ENCODE measurements around the gene CAP2. TPM values are rescaled to one million over a fixed set of nuclear protein-coding genes. Genes with fewer than 3 reads are reported as not detected.

Gene CAP2, protein sequence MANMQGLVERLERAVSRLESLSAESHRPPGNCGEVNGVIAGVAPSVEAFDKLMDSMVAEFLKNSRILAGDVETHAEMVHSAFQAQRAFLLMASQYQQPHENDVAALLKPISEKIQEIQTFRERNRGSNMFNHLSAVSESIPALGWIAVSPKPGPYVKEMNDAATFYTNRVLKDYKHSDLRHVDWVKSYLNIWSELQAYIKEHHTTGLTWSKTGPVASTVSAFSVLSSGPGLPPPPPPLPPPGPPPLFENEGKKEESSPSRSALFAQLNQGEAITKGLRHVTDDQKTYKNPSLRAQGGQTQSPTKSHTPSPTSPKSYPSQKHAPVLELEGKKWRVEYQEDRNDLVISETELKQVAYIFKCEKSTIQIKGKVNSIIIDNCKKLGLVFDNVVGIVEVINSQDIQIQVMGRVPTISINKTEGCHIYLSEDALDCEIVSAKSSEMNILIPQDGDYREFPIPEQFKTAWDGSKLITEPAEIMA
- not detected in 2 replicates for total RNA-seq (2014; rRNA removed; shearing (Covaris generic); ENCODE audit: low replicate concordance)

DNA sequence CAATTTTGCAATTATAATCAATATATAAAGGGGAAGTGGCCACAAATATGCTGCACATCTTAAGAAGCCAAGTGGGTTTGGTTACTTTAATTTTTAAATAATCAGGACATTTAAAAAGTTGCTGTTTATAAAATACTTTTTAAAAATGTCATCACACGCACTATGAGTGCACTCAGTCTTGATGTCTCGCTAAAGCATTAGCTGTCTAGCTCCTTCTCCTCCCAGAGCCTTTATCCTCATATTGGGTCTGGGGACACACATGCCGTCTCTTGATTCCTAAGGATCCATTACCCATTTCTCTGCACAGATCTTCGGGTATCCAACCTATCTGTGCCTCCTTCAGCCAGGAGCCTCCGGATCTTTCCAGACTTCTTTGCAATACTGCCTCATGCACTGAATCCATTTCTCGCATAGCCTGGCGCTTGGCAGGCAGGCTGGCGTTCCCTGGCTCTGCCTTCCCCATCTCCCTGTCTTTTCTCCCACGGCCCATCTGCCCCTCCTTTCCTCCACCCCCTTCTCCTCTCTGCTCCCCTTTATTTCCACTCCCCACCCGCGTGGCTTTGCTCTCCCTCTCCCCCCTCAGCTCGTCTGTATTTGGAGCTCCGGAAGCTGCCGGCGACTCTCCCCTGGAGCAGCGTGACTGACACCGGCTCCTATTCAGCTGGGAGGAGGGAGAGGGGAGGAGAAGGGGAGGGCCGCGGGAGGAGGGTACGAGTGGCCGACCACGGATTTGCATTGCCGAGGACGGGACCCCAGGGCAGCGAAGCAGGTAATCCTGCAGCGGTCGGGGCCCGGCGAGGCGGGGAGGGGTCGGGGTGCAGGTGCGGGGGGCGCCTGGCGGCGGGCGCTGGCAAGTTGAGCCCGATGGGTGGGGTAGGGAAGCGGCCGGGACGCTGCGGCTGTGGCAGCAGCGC lies at the start of gene CAP2:
TSS of gene CAP2 (plus strand) at position 618 of the 914 bp plus-strand sequence. CDS start 27,961 bp downstream, outside the sequence.
- Histone ChIP-seq H3K4me3 (ENCODE audit: low read length) (no peak within 1 kb of the TSS), H4K20me1 (ENCODE audit: insufficient read depth, low read depth, low read length) (no peaks in the 10 kb centered on the region), H3K9me3 (ENCODE audit: low read length) (no peaks in the 10 kb centered on the region), H3K27ac (ENCODE audit: low read length) (no peak within 1 kb of the TSS), H3K79me2 (ENCODE audit: low read length) (no peaks in the 10 kb centered on the region), H2AFZ (ENCODE audit: low read length) (no peak within 1 kb of the TSS), H3K4me1 (ENCODE audit: low read length) (no peaks in the 10 kb centered on the region), H3K36me3 (ENCODE audit: insufficient read depth, low read length) (no peaks in the 10 kb centered on the region), H3K9ac (ENCODE audit: low read length) (no peak within 1 kb of the TSS), H3K9me2 (replicated peaks; ENCODE audit: insufficient read depth, low read length) (no peaks in the 10 kb centered on the region), H3K27me3 (ENCODE audit: low read length) (no peaks in the 10 kb centered on the region), H3K4me2 (ENCODE audit: low read depth, low read length, poor library complexity, severe bottlenecking) (no peak within 1 kb of the TSS)
- no peak for DNase-seq

DNA sequence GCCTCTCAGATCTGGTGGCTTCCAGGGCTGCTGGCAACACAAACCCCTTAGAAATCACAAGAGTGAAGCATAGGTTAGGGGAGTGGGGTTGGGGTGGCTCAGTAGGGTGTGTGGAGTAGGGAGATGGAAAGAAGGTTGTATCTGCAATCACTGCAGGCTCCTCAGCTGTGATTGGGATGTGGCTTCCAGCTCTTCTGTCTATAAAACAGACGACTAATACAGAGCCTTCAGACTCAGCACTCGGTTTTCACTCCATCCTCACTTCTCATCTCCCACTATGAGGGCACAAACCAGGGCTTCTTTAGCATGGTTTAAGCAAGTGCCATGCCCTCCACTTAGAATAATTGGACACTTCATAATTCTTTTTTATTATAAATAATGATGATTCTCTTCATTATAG lies 46.4 kb upstream of the CAP2 start:
- no peak for DNase-seq
- H3K27ac ChIP-seq (ENCODE audit: low read length), result no peak overlapping the region
- H3K9me2 ChIP-seq (replicated peaks; ENCODE audit: insufficient read depth, low read length), result no peaks in the 10 kb centered on the region
- no peaks in the 10 kb centered on the region for H3K79me2 ChIP-seq (ENCODE audit: low read length)
- no peak overlapping the region for H2AFZ ChIP-seq (ENCODE audit: low read length)
- H3K9me3 ChIP-seq (ENCODE audit: low read length), result no peaks in the 10 kb centered on the region
- no peak overlapping the region for H3K4me2 ChIP-seq (ENCODE audit: low read depth, low read length, poor library complexity, severe bottlenecking)
- no peaks in the 10 kb centered on the region for H3K36me3 ChIP-seq (ENCODE audit: insufficient read depth, low read length)
- no peaks in the 10 kb centered on the region for H4K20me1 ChIP-seq (ENCODE audit: insufficient read depth, low read depth, low read length)
- no peak overlapping the region for H3K9ac ChIP-seq (ENCODE audit: low read length)
- no peaks in the 10 kb centered on the region for H3K4me1 ChIP-seq (ENCODE audit: low read length)
- no peaks in the 10 kb centered on the region for H3K27me3 ChIP-seq (ENCODE audit: low read length)
- no peak overlapping the region for H3K4me3 ChIP-seq (ENCODE audit: low read length)

DNA sequence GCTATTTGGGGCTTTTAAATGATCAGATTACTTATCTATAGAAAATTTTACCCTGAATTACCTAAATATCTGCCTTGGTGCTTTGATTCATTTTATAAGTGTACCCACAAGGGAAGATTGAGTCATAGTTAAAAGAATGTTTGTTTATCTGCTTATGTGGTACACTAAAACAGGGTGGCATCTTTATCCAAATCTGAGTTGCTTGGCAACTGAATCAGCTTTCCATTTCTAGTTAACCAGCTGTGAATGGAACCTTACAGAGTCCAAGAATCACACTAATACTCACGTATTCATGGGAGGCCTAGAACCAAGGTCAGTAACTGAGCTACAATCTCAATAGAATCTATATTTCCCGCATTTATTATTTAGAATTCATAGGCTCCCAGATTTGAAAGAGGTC lies 44.0 kb upstream of the CAP2 start:
- Histone ChIP-seq H3K36me3 (ENCODE audit: insufficient read depth, low read length) (no peaks in the 10 kb centered on the region), H3K4me3 (ENCODE audit: low read length) (no peak overlapping the region), H2AFZ (ENCODE audit: low read length) (no peak overlapping the region), H3K27me3 (ENCODE audit: low read length) (no peaks in the 10 kb centered on the region), H3K9me2 (replicated peaks; ENCODE audit: insufficient read depth, low read length) (no peaks in the 10 kb centered on the region), H4K20me1 (ENCODE audit: insufficient read depth, low read depth, low read length) (no peaks in the 10 kb centered on the region), H3K4me1 (ENCODE audit: low read length) (no peaks in the 10 kb centered on the region), H3K9ac (ENCODE audit: low read length) (no peak overlapping the region), H3K9me3 (ENCODE audit: low read length) (no peaks in the 10 kb centered on the region), H3K4me2 (ENCODE audit: low read depth, low read length, poor library complexity, severe bottlenecking) (no peak overlapping the region), H3K79me2 (ENCODE audit: low read length) (no peaks in the 10 kb centered on the region), H3K27ac (ENCODE audit: low read length) (no peak overlapping the region)
- DNase-seq, result no peak

DNA sequence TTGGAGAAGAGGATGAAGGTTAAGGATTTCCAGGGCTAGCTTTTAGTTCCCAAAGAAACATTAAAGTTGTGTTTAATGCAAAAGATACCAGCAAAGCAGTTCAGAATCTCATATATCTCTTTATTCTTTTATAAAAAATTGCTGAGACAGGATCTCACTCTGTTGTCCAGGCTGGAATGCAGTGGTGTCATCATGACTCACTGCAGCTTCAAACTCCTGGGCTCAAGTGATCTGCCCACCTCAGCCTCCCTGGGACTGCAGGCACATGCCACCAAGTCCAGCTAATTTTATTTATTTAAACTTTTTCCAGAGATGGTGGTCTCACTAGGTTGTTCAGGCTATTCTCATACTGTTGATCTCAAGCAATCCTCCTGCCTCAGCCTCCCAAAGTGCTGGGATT lies 41.1 kb upstream of the CAP2 start:
- Histone ChIP-seq H4K20me1 (ENCODE audit: insufficient read depth, low read depth, low read length) (no peaks in the 10 kb centered on the region), H3K9me2 (replicated peaks; ENCODE audit: insufficient read depth, low read length) (no peaks in the 10 kb centered on the region), H3K27ac (ENCODE audit: low read length) (no peak overlapping the region), H2AFZ (ENCODE audit: low read length) (no peak overlapping the region), H3K36me3 (ENCODE audit: insufficient read depth, low read length) (no peaks in the 10 kb centered on the region), H3K79me2 (ENCODE audit: low read length) (no peaks in the 10 kb centered on the region), H3K4me1 (ENCODE audit: low read length) (peaks cover 9% of the 10 kb centered on the region), H3K4me2 (ENCODE audit: low read depth, low read length, poor library complexity, severe bottlenecking) (no peak overlapping the region), H3K9me3 (ENCODE audit: low read length) (no peaks in the 10 kb centered on the region), H3K9ac (ENCODE audit: low read length) (no peak overlapping the region), H3K4me3 (ENCODE audit: low read length) (no peak overlapping the region), H3K27me3 (ENCODE audit: low read length) (no peaks in the 10 kb centered on the region)
- DNase-seq, result no peak

DNA sequence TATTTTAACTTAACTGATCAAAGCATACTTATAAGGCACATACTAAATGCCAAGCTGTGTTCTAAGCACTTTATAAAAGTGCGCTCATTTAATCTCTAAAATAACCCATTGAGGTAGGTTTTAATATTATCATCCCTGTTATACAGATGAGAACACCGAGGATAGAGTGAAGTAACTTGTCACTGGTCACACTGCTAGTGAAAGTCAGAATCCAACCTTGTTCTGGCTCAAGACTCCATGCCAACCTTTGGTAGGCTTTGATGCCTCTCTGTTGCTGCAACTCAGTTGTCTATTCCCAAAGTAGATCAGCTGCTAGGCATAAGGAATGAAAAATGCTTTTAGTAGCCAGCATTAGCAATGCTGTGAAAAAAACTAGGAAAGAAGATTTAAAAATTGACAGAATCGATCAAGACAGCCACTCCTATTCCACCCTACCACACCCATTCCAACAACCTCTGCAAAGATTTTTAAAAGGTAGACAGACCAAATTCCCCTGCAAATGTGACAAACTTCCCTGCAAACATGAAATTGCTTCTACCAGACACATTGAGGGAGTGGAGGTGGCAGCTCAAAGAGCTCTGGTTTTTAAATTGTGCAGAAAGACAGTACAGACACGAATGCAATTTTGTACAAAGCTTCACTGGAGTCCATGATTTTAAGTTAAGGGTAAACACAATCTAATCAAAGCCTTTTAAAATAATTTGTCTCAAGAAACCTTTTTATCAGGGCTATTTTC lies 39.8 kb upstream of the CAP2 start:
- H3K36me3 ChIP-seq (ENCODE audit: insufficient read depth, low read length), result no peaks in the 10 kb centered on the region
- H3K27me3 ChIP-seq (ENCODE audit: low read length), result no peaks in the 10 kb centered on the region
- no peaks in the 10 kb centered on the region for H3K79me2 ChIP-seq (ENCODE audit: low read length)
- no peak for DNase-seq
- peaks cover 9% of the 10 kb centered on the region for H3K4me1 ChIP-seq (ENCODE audit: low read length)
- H3K9me2 ChIP-seq (replicated peaks; ENCODE audit: insufficient read depth, low read length), result no peaks in the 10 kb centered on the region
- no peak overlapping the region for H3K4me2 ChIP-seq (ENCODE audit: low read depth, low read length, poor library complexity, severe bottlenecking)
- no peaks in the 10 kb centered on the region for H4K20me1 ChIP-seq (ENCODE audit: insufficient read depth, low read depth, low read length)
- H3K27ac ChIP-seq (ENCODE audit: low read length), result no peak overlapping the region
- H3K9ac ChIP-seq (ENCODE audit: low read length), result no peak overlapping the region
- H3K9me3 ChIP-seq (ENCODE audit: low read length), result no peaks in the 10 kb centered on the region
- H3K4me3 ChIP-seq (ENCODE audit: low read length), result no peak overlapping the region
- H2AFZ ChIP-seq (ENCODE audit: low read length), result no peak overlapping the region

DNA sequence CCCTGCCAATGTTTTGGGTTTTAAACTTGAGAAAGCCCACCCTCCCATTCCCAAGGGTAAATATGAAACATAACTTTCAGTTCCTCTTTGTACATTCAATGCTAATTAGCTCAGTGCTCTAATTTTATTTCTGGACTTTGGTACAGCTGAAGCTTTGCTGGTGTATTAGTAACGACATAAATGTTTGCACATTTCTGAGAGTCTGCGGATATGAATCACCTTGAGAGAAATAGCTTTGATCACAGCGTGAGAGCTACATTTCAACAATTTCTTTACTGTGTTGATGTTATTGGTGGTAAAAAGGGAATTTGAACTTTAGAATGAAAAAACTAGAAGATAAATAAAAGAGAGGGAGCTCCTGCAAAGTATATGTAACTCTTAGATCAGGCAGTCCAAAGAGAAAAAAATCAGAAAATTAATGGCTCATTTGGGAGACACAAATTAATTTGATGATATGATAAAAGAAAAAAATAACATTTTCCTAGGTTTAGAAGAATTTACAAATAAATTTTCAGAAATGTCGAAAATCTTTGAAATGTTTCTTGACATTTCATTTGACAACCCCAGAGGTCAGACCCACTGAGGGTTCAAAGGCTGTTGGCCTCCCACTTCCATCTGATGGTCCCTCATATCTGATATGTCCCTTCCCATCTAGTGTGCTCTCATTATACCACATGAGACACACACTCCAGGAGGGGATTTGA lies 38.5 kb upstream of the CAP2 start:
- Histone ChIP-seq H3K4me3 (ENCODE audit: low read length) (no peak overlapping the region), H3K27me3 (ENCODE audit: low read length) (no peaks in the 10 kb centered on the region), H3K4me2 (ENCODE audit: low read depth, low read length, poor library complexity, severe bottlenecking) (no peak overlapping the region)

DNA sequence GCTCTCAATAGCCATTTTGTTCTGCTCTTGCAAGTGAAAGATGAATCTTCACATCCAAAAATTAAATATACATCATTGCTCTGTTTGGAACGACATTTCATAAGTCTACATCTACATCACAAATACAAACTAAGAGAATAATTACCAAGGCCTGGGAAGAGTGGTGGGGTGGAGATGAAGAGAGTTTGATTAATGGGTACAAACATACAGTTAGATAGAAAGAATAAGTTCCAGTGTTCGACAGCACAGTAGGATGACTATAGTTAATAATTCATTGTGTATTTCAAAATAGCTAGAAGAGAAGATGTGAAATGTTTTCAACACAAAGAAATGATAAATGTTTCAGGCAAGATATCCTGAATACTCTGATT lies 38.0 kb upstream of the CAP2 start:
- Histone ChIP-seq H3K4me2 (ENCODE audit: low read depth, low read length, poor library complexity, severe bottlenecking) (no peak overlapping the region), H3K79me2 (ENCODE audit: low read length) (no peaks in the 10 kb centered on the region), H3K9me3 (ENCODE audit: low read length) (no peaks in the 10 kb centered on the region), H3K4me1 (ENCODE audit: low read length) (peaks cover 9% of the 10 kb centered on the region), H4K20me1 (ENCODE audit: insufficient read depth, low read depth, low read length) (no peaks in the 10 kb centered on the region), H3K4me3 (ENCODE audit: low read length) (no peak overlapping the region), H3K9ac (ENCODE audit: low read length) (no peak overlapping the region), H2AFZ (ENCODE audit: low read length) (no peak overlapping the region), H3K9me2 (replicated peaks; ENCODE audit: insufficient read depth, low read length) (no peaks in the 10 kb centered on the region), H3K27ac (ENCODE audit: low read length) (no peak overlapping the region), H3K27me3 (ENCODE audit: low read length) (no peaks in the 10 kb centered on the region), H3K36me3 (ENCODE audit: insufficient read depth, low read length) (no peaks in the 10 kb centered on the region)
- no peak for DNase-seq

More for the DNA sequence above, 38.5 kb upstream of the CAP2 start:
- Histone ChIP-seq H3K9me3 (ENCODE audit: low read length) (no peaks in the 10 kb centered on the region), H3K4me1 (ENCODE audit: low read length) (peaks cover 9% of the 10 kb centered on the region), H3K9ac (ENCODE audit: low read length) (no peak overlapping the region), H3K27ac (ENCODE audit: low read length) (no peak overlapping the region), H3K9me2 (replicated peaks; ENCODE audit: insufficient read depth, low read length) (no peaks in the 10 kb centered on the region), H4K20me1 (ENCODE audit: insufficient read depth, low read depth, low read length) (no peaks in the 10 kb centered on the region), H3K79me2 (ENCODE audit: low read length) (no peaks in the 10 kb centered on the region), H2AFZ (ENCODE audit: low read length) (no peak overlapping the region), H3K36me3 (ENCODE audit: insufficient read depth, low read length) (no peaks in the 10 kb centered on the region)
- peak; percentile 45 for DNase-seq
